Tibial artery (tissue), 4 donors: ENCODE results near the gene SAA1.
"Not testable (repeated sequence)": the region's sequence is repeated elsewhere in the genome, so short reads cannot be mapped to it uniquely, and the experiment has no call there.

Source experiments
- DNase-seq, 2 donors: peaks; one replicate each; pipeline ENCODE4 v3.0.0-alpha.2; 2019
- H3K27ac ChIP-seq, 2 donors: fragments of 200-600 bp; sonication (generic) in 1 of 2; 1 replicate in 1 of 2; 2 replicates in 1 of 2; pipeline ENCODE4 v1.5.1; 2018 to 2019; ENCODE audit warnings: mild to moderate bottlenecking in 1 of 2
- H3K27me3 ChIP-seq, 2 donors: fragments of 200-600 bp; sonication (generic) in 1 of 2; one replicate each; pipeline versions ENCODE4 v1.5.1 to v1.6.0; 2016 to 2019
- H3K36me3 ChIP-seq, 3 donors: fragments of 200-600 bp; sonication (generic) in 2 of 3; one replicate each; pipeline ENCODE4 v1.5.1; 2016 to 2019; ENCODE audit warnings: mild to moderate bottlenecking in 2 of 3
- H3K4me1 ChIP-seq, 4 donors: fragments of 200-600 bp; sonication (generic) in 2 of 4; 1 replicate in 3 of 4; 2 replicates in 1 of 4; pipeline ENCODE4 v1.5.1; 2016 to 2019
- H3K4me3 ChIP-seq, 2 donors: fragments of 200-600 bp; sonication (generic) in 1 of 2; 1 replicate in 1 of 2; 2 replicates in 1 of 2; pipeline ENCODE4 v1.5.1; 2018 to 2019; ENCODE audit warnings: mild to moderate bottlenecking in 2 of 2
- H3K9me3 ChIP-seq, 3 donors: fragments of 200-600 bp; sonication (generic) in 1 of 3; one replicate each; pipeline ENCODE4 v1.5.1; 2016 to 2019
- intact Hi-C: fragments of 100-400 bp; cut with DNase I; formaldehyde crosslinking; loops from one replicate; pipeline ENCODE4 v1.15.0; 2023; ENCODE audit warnings: low total_unique reads
- TF ChIP-seq, protein P1 (sequence below), 2 experiments: fragments of 200-600 bp in 1 of 2; fragments of 450-650 bp in 1 of 2; IDR thresholded peaks; one replicate each; pipeline ENCODE4 v1.5.1; 2017 to 2019; ENCODE audit warnings: antibody characterized with exemption in 2 of 2, mild to moderate bottlenecking in 1 of 2, moderate library complexity in 1 of 2

Gene SAA1

DNA sequence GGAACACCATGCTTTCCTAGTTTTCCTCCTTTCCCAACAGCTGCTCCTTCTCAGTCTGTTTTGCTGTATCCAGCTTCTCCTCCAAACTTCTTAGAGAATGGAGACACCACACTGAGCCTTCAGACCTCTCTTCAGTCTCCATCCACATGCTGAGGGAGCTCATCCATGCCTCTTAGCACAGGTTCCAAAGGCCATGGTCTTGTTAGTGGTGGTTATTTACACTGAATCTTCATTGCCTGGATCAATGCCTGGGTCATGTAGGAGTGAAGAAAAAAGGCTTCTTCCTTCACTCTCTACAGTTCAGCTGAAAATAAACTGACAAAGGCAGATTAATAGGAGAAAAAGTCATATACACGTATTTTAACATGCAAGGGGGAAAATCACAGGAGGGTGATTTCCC is 26.4 kb upstream of the SAA1 start:
- DNase-seq: no peak

DNA sequence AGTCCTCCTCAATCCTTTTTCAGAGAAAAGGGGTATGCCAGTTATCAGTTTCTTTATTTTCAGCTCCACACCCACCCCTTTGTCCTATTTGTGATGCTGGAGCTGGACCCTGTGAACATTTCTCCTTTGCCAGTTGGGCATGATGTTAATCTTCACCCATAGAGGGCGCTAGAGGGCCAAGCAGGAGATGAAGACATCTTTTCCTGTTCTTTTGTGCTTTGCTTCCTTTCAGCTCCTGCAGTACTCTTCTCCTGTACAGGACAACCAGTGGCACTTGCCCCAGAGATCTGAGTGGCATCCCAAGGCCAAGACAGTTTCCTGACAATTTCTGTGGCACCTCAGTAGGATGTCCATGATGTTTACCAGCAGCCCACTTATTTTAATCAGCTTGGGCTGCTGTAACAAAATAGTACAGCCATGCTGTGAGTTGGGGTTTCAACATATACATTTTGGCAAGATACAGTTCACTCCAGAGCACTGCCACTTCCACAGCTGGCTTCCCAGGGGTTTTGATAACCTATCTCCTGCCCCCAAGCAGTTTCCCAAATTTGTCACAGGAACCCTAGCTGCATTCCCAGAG is 22.2 kb upstream of the SAA1 start:
- TF ChIP-seq, protein P1, sequence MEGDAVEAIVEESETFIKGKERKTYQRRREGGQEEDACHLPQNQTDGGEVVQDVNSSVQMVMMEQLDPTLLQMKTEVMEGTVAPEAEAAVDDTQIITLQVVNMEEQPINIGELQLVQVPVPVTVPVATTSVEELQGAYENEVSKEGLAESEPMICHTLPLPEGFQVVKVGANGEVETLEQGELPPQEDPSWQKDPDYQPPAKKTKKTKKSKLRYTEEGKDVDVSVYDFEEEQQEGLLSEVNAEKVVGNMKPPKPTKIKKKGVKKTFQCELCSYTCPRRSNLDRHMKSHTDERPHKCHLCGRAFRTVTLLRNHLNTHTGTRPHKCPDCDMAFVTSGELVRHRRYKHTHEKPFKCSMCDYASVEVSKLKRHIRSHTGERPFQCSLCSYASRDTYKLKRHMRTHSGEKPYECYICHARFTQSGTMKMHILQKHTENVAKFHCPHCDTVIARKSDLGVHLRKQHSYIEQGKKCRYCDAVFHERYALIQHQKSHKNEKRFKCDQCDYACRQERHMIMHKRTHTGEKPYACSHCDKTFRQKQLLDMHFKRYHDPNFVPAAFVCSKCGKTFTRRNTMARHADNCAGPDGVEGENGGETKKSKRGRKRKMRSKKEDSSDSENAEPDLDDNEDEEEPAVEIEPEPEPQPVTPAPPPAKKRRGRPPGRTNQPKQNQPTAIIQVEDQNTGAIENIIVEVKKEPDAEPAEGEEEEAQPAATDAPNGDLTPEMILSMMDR (IDR thresholded peaks at IDR 0.05): peak; percentile 51 to 72
- no peak overlapping the region for H3K4me3 ChIP-seq
- no peaks in the 10 kb centered on the region for H3K9me3 ChIP-seq
- no peaks in the 10 kb centered on the region for H3K36me3 ChIP-seq
- H3K27me3 ChIP-seq: no peaks in the 10 kb centered on the region
- intact Hi-C loops: no loop called here
- peak in 1 of 2 donors; percentile 42 for DNase-seq
- H3K27ac ChIP-seq: no peak overlapping the region
- H3K4me1 ChIP-seq: no peaks in the 10 kb centered on the region

More for the DNA sequence above, 26.4 kb upstream of the SAA1 start:
- Histone ChIP-seq H3K27me3 (no peaks in the 10 kb centered on the region), H3K4me3 (no peak overlapping the region), H3K27ac (no peak overlapping the region), H3K9me3 (no peaks in the 10 kb centered on the region), H3K36me3 (no peaks in the 10 kb centered on the region), H3K4me1 (no peaks in the 10 kb centered on the region)
- TF ChIP-seq, protein P1 (IDR thresholded peaks at IDR 0.05): no peak
- intact Hi-C loops: no loop called here

- Histone ChIP-seq H3K27ac (no peak overlapping the region), H3K27me3 (no peaks in the 10 kb centered on the region), H3K36me3 (no peaks in the 10 kb centered on the region), H3K9me3 (no peaks in the 10 kb centered on the region), H3K4me1 (no peaks in the 10 kb centered on the region), H3K4me3 (no peak overlapping the region)
- intact Hi-C loops: no loop called here
- DNase-seq: no peak
- TF ChIP-seq, protein P1 (IDR thresholded peaks at IDR 0.05): no peak
Observed at GRCh38 chr11:18245396-18245795, 20.7 kb upstream of the SAA1 start.

DNA sequence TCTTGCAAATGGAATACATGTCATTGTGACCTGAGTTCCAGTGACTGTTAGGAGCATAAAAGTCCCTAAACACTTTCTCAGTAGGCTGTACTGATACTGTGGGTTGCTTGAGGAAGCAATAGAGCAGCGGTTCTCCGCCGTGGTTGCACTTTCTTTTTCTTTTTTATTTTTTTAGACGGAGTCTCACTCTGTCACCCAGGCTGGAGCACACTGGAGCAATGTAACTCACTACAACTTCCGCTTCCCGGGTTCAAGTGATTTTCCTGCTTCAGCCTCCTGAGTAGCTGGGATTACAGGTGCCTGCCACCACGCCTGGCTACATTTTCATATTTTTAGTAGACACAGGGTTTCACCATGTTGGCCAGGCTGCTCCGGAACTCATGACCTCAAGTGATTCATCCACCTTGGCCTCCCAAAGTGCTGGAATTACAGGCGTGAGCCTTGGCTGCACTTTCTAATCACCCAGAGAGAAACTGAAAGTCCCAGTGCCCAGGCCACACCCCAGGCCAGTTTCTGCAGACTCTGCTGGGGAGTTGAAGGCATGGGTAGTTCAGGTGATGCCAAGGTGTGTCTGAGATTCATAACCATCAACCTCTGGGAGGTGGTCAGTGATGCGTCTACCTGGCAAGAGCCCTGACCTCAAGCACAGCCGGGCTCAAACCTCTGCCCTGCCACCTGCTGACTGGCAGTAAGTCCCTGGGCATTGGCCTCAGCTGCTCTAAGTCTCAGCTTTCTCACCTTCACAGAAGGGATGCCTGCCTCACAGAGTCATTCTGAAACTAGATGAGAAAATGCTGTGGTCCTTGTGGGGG is 19.5 kb upstream of the SAA1 start:
- H3K4me3 ChIP-seq, DNase-seq, H3K4me1 ChIP-seq, H3K9me3 ChIP-seq, H3K36me3 ChIP-seq, H3K27me3 ChIP-seq, H3K27ac ChIP-seq, intact Hi-C loops: not testable (repeated sequence)

- DNase-seq, H3K4me3 ChIP-seq, intact Hi-C loops, H3K27me3 ChIP-seq, H3K9me3 ChIP-seq, H3K27ac ChIP-seq, H3K36me3 ChIP-seq, H3K4me1 ChIP-seq: not testable (repeated sequence)
Observed at GRCh38 chr11:18247191-18247581, 18.9 kb upstream of the SAA1 start.

- TF ChIP-seq, protein P1 (IDR thresholded peaks at IDR 0.05): no peak
- H3K27me3 ChIP-seq: no peaks in the 10 kb centered on the region
- no peak within 1 kb of the TSS for H3K4me3 ChIP-seq
- DNase-seq: no peak
- H3K27ac ChIP-seq: no peak within 1 kb of the TSS
- H3K4me1 ChIP-seq: no peaks in the 10 kb centered on the region
- H3K9me3 ChIP-seq: no peaks in the 10 kb centered on the region
- intact Hi-C loops: no loop called here
- no peaks in the 10 kb centered on the region for H3K36me3 ChIP-seq
Observed at GRCh38 chr11:18248561-18248960, 17.5 kb upstream of the SAA1 start, which contains the start of gene SAA2. Gene SAA2 (minus strand): TSS chr11:18248668. CDS start chr11:18248011, 657 bp downstream.
